HEK293 (cell line): ENCODE measurements around the gene CD2AP.

Source experiments
- CTCF ChIA-PET: fragments of 350-600 bp; formaldehyde crosslinking; extraction: SDS; loops from one replicate; lab custom pipeline; 2021; ENCODE audit warnings: antibody characterized with exemption; lab: Yijun Ruan, JAX
- POLR2A ChIA-PET: fragments of 300-600 bp; formaldehyde crosslinking; extraction: SDS; loops from one replicate; lab custom pipeline; 2020; ENCODE audit warnings: antibody characterized with exemption, inconsistent platforms; lab: Yijun Ruan, JAX
- H3K27ac ChIP-seq: fragments of 200-500 bp; sonication (Bioruptor generic); 2 replicates; pipeline ENCODE4 v1.5.1; 2014; ENCODE audit warnings: low read depth, low read length, control low read depth, inconsistent platforms; ENCODE audit errors: extremely low read depth
- H3K36me3 ChIP-seq, 2 experiments: fragments of 200-500 bp in 1 of 2; sonication (Bioruptor generic) in 1 of 2; 1 replicate in 1 of 2; 2 replicates in 1 of 2; pipeline ENCODE4 v1.5.1; 2014 to 2017; ENCODE audit warnings: inconsistent platforms in 2 of 2, low read length in 2 of 2; ENCODE audit not compliant: control insufficient read depth in 2 of 2, insufficient read depth in 1 of 2
- H3K4me1 ChIP-seq: fragments of 200-500 bp; sonication (Bioruptor generic); 2 replicates; pipeline ENCODE4 v1.5.1; 2014; ENCODE audit warnings: mild to moderate bottlenecking, low read length, inconsistent platforms; ENCODE audit not compliant: control insufficient read depth, insufficient read depth
- H3K4me3 ChIP-seq: 2 replicates; pipeline ENCODE4 v1.5.1; 2011; ENCODE audit warnings: low read depth, mild to moderate bottlenecking, control low read depth, low read length, moderate library complexity
- H3K9me3 ChIP-seq: fragments of 200-500 bp; sonication (Bioruptor generic); 2 replicates; pipeline ENCODE4 v1.5.1; 2014; ENCODE audit warnings: low read depth, low read length, inconsistent platforms; ENCODE audit not compliant: control insufficient read depth, insufficient read depth
- BCL11B ChIP-seq: fragments of 450-650 bp; formaldehyde crosslinking; IDR thresholded peaks from 2 replicates; pipeline ENCODE4 v1.5.1; 2016; ENCODE audit warnings: low read depth, missing biosample characterization, missing genetic modification characterization
- GLI2 ChIP-seq: fragments of 450-650 bp; formaldehyde crosslinking; IDR thresholded peaks from 2 replicates; pipeline ENCODE4; 2017; ENCODE audit warnings: missing biosample characterization, missing genetic modification characterization, low read depth, borderline replicate concordance
- INSM2 ChIP-seq: fragments of 450-650 bp; formaldehyde crosslinking; IDR thresholded peaks from 2 replicates; pipeline ENCODE4 v1.5.1; 2016; ENCODE audit warnings: missing biosample characterization, missing genetic modification characterization
- KLF17 ChIP-seq: fragments of 450-650 bp; formaldehyde crosslinking; IDR thresholded peaks from 2 replicates; pipeline ENCODE4 v1.5.1; 2016; ENCODE audit warnings: missing biosample characterization, missing genetic modification characterization
- KLF8 ChIP-seq: fragments of 450-650 bp; formaldehyde crosslinking; IDR thresholded peaks from 2 replicates; pipeline ENCODE4 v1.5.1; 2016; ENCODE audit warnings: missing biosample characterization, missing genetic modification characterization
- PBX3 ChIP-seq: sonication (generic); formaldehyde crosslinking; IDR thresholded peaks from 2 replicates; pipeline ENCODE4 v1.8.1; 2022; ENCODE audit warnings: mild to moderate bottlenecking, moderate library complexity, missing genetic modification reagents
- SETDB1 ChIP-seq: IDR thresholded peaks from one replicate; pipeline ENCODE4 v1.6.1; 2017; ENCODE audit warnings: mild to moderate bottlenecking, low read length, moderate library complexity, mixed read lengths; ENCODE audit not compliant: insufficient read length
- TCF7L2 ChIP-seq: IDR thresholded peaks from 2 replicates; pipeline ENCODE4 v1.6.1; 2011; ENCODE audit warnings: low read depth, mild to moderate bottlenecking, inconsistent platforms, low read length, moderate library complexity, borderline replicate concordance
- TRIM28 ChIP-seq: IDR thresholded peaks from 2 replicates; pipeline ENCODE4 v1.6.1; 2011; ENCODE audit warnings: low read length, control low read depth, borderline replicate concordance
- ZFP37 ChIP-seq: fragments of 450-650 bp; formaldehyde crosslinking; IDR thresholded peaks from 2 replicates; pipeline ENCODE4 v1.5.1; 2016; ENCODE audit warnings: missing biosample characterization, missing genetic modification characterization
- ZFP41 ChIP-seq: fragments of 450-650 bp; formaldehyde crosslinking; IDR thresholded peaks from 2 replicates; pipeline ENCODE4 v1.5.1; 2016; ENCODE audit warnings: missing biosample characterization, missing genetic modification characterization, borderline replicate concordance
- ZNF114 ChIP-seq: fragments of 450-650 bp; formaldehyde crosslinking; IDR thresholded peaks from 2 replicates; pipeline ENCODE4 v1.5.0; 2017; ENCODE audit warnings: missing biosample characterization, missing genetic modification characterization
- ZNF184 ChIP-seq: fragments of 450-650 bp; IDR thresholded peaks from 2 replicates; pipeline ENCODE4 v1.5.1; 2018; ENCODE audit warnings: missing biosample characterization, mild to moderate bottlenecking, missing genetic modification characterization
- ZNF223 ChIP-seq: fragments of 450-650 bp; formaldehyde crosslinking; IDR thresholded peaks from 2 replicates; pipeline ENCODE4 v1.5.1; 2016; ENCODE audit warnings: missing biosample characterization, missing genetic modification characterization
- ZNF24 ChIP-seq: fragments of 450-650 bp; formaldehyde crosslinking; IDR thresholded peaks from 2 replicates; pipeline ENCODE4 v1.5.1; 2016; ENCODE audit warnings: missing biosample characterization, missing genetic modification characterization
- ZNF292 ChIP-seq: fragments of 450-650 bp; formaldehyde crosslinking; IDR thresholded peaks from 2 replicates; pipeline ENCODE4 v1.5.1; 2016; ENCODE audit warnings: low read depth, missing biosample characterization, missing genetic modification characterization, borderline replicate concordance
- ZNF404 ChIP-seq: fragments of 450-650 bp; formaldehyde crosslinking; IDR thresholded peaks from 2 replicates; pipeline ENCODE4 v1.5.1; 2017; ENCODE audit warnings: missing biosample characterization, missing genetic modification characterization
- ZNF488 ChIP-seq: fragments of 450-650 bp; formaldehyde crosslinking; IDR thresholded peaks from 2 replicates; pipeline ENCODE4 v1.5.1; 2016; ENCODE audit warnings: missing biosample characterization, missing genetic modification characterization
- ZNF513 ChIP-seq: fragments of 450-650 bp; IDR thresholded peaks from 2 replicates; pipeline ENCODE4 v1.5.1; 2018; ENCODE audit warnings: missing biosample characterization, missing genetic modification characterization
- ZNF514 ChIP-seq: fragments of 450-650 bp; formaldehyde crosslinking; IDR thresholded peaks from 2 replicates; pipeline ENCODE4 v1.5.1; 2016; ENCODE audit warnings: missing biosample characterization, missing genetic modification characterization
- ZNF561 ChIP-seq: fragments of 450-650 bp; IDR thresholded peaks from 2 replicates; pipeline ENCODE4 v1.5.1; 2018; ENCODE audit warnings: missing biosample characterization, missing genetic modification characterization, borderline replicate concordance
- ZNF621 ChIP-seq: fragments of 450-650 bp; formaldehyde crosslinking; IDR thresholded peaks from 2 replicates; pipeline ENCODE4 v1.5.1; 2017; ENCODE audit warnings: missing biosample characterization, missing genetic modification characterization
- ZNF664 ChIP-seq: fragments of 450-650 bp; formaldehyde crosslinking; IDR thresholded peaks from 2 replicates; pipeline ENCODE4 v1.5.1; 2016; ENCODE audit warnings: missing biosample characterization, missing genetic modification characterization
- ZNF747 ChIP-seq: fragments of 450-650 bp; formaldehyde crosslinking; IDR thresholded peaks from 2 replicates; pipeline ENCODE4 v1.5.1; 2016; ENCODE audit warnings: missing biosample characterization, missing genetic modification characterization
- ZNF777 ChIP-seq: fragments of 450-650 bp; formaldehyde crosslinking; IDR thresholded peaks from 2 replicates; pipeline ENCODE4 v1.5.1; 2017; ENCODE audit warnings: missing biosample characterization, missing genetic modification characterization, borderline replicate concordance
- ZSCAN18 ChIP-seq: fragments of 450-650 bp; formaldehyde crosslinking; IDR thresholded peaks from 2 replicates; pipeline ENCODE4 v1.5.1; 2016; ENCODE audit warnings: missing biosample characterization, missing genetic modification characterization
- ZSCAN30 ChIP-seq: fragments of 450-650 bp; IDR thresholded peaks from 2 replicates; pipeline ENCODE4 v1.5.1; 2018; ENCODE audit warnings: missing biosample characterization, mild to moderate bottlenecking, missing genetic modification characterization, moderate library complexity

The CD2AP gene

GRCh38 chr6:47536816-47537401 is 59.3 kb downstream of the CD2AP start (continued):
- no peak for TF ChIP-seq PBX3 (CRISPR knock-in tag)

GRCh38 chr6:47545223-47545622 is 67.6 kb downstream of the CD2AP start:
- CTCF ChIA-PET: interaction anchor here (0.7 kb wide), 1 partner anchor 24 kb away, joined by 4 read pairs; no protein-coding TSS in a partner anchor
- no peak for TF ChIP-seq TRIM28
- TF ChIP-seq TCF7L2: no peak
- TF ChIP-seq ZNF777 (tag by site-specific recombination): no peak
- TF ChIP-seq KLF8 (tag by site-specific recombination): no peak
- TF ChIP-seq ZNF514: no peak
- no peak for TF ChIP-seq ZSCAN18
- TF ChIP-seq KLF17 (tag by site-specific recombination): no peak
- TF ChIP-seq ZNF561 (tag by site-specific recombination): no peak
- TF ChIP-seq ZNF292: no peak
- TF ChIP-seq GLI2 (tag by site-specific recombination): no peak
- no peak for TF ChIP-seq BCL11B (tag by site-specific recombination)
- no peak for TF ChIP-seq ZNF223 (tag by site-specific recombination)
- TF ChIP-seq ZNF488 (tag by site-specific recombination): no peak
- TF ChIP-seq, all 188 proteins: peak for 0
- no peaks in the 10 kb centered on the region for H3K9me3 ChIP-seq
- H3K27ac ChIP-seq: no peak overlapping the region
- H3K4me3 ChIP-seq: no peak overlapping the region
- POLR2A ChIA-PET: no interaction called here
- no peaks in the 10 kb centered on the region for H3K4me1 ChIP-seq
- H3K36me3 ChIP-seq: peaks cover 14 to 35% of the 10 kb centered on the region in 2 experiments; a peak in 2 of 3 replicates

GRCh38 chr6:47551670-47552069 is 74.1 kb downstream of the CD2AP start:
- POLR2A ChIA-PET: no interaction called here
- Histone ChIP-seq H3K27ac (no peak overlapping the region), H3K36me3 (peaks cover 9 to 18% of the 10 kb centered on the region in 2 experiments), H3K4me1 (no peaks in the 10 kb centered on the region), H3K9me3 (no peaks in the 10 kb centered on the region), H3K4me3 (no peak overlapping the region)
- CTCF ChIA-PET: interaction anchor here (1.0 kb wide), 1 partner anchor 11 kb away, joined by 4 read pairs; no protein-coding TSS in a partner anchor
- TF ChIP-seq ZNF513 (tag by site-specific recombination) (no peak), ZNF404 (no peak), ZNF621 (tag by site-specific recombination) (no peak), ZNF747 (tag by site-specific recombination) (no peak), ZNF114 (tag by site-specific recombination) (no peak), SETDB1 (no peak), BCL11B (tag by site-specific recombination) (no peak), ZSCAN30 (tag by site-specific recombination) (no peak), ZNF24 (no peak), ZFP37 (tag by site-specific recombination) (no peak), ZNF184 (tag by site-specific recombination) (no peak), ZNF664 (no peak), INSM2 (tag by site-specific recombination) (no peak), ZFP41 (tag by site-specific recombination) (no peak)
